GM10847 (cell line): ENCODE results near the gene SLC35F2.

Source experiments
- POLR2A ChIP-seq: IDR thresholded peaks from 2 replicates; pipeline ENCODE4 v1.6.1; 2011; ENCODE audit not compliant: insufficient read length; ENCODE audit errors: extremely low read depth

The SLC35F2 gene

DNA sequence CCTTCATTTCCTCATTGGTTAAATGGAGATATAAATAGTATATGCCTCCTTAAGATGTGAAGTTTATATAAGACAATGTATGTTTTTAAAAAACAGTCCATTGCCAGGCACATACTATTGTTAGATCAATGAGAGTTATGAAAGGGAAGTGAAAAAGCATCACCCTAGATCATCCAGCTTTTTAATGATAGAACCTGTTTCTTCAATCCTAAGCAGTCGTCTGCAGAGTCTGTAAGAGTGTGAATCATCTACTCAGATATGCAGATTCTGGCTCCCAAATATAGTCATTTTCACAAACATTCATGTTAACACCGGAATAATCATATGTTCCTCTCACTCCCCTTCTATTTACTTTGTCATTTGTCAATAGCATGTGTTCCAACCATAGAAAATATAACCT, 81.5 kb downstream of the SLC35F2 start:
- no peak for TF ChIP-seq POLR2A

- TF ChIP-seq POLR2A, result no peak
Measured at GRCh38 chr11:107776062-107776461, 82.5 kb downstream of the SLC35F2 start.

DNA sequence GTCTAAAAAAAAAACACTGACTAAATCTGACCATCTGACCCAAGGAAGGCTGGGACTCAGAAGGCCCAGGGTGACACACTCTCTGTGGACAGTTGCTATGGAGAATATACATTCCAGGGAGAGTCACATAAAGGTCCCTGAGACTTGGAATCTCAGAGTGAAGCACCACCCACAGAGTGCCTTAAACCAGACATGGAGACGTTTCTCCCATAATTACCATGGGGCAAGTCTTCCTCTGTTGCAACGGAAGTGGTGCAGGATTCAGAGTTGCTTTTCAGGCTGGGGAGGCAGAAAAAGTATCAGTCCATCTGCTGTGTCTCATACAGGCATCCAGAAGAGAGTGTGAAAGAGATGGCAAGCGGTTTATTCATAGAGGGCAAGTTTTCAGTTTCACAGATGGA, 88.0 kb downstream of the SLC35F2 start:
- TF ChIP-seq POLR2A, result no peak

GRCh38 chr11:107769189-107769588, 89.4 kb downstream of the SLC35F2 start:
- no peak for TF ChIP-seq POLR2A

DNA sequence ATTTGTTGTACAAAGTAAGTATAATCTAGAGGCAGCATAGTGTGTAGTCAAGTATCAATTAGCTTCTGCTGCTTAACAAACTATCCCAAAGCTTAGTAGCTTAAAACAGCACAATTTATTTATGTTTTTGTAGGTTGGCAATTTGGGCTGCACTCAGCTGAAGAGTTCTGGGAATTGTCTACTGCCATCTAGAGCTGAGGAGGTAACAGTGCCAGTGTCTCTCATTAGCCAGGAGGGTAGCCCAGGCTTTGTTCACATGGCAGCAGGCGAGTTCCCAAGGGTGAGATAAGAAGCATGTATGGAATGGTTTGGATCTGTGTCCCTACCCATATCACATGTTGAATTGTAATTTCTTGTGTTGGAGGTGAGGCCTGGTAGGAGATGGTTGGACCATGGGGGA, 100.9 kb downstream of the SLC35F2 start:
- no peak for TF ChIP-seq POLR2A

DNA sequence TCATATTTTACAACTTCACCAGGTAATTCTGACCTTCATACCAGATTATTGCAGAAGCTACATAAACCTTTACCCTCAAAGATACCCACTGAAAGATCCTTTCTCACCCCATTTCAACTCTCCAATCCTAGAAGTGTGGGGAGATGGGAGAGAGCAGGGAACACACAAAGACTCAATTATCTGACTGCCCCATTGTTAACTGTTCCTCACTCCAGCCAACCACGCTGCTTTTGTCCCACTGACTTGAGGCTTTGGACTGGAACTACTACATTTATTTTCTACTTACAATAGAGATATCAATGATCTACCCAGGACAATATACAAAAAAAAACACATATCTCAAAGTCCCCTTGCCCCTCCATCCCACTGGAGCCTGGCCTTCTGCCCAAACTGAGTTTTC, 102.0 kb downstream of the SLC35F2 start:
- TF ChIP-seq POLR2A, result no peak

GRCh38 chr11:107752949-107753822, 105.4 kb downstream of the SLC35F2 start:
- no peak for TF ChIP-seq POLR2A

DNA sequence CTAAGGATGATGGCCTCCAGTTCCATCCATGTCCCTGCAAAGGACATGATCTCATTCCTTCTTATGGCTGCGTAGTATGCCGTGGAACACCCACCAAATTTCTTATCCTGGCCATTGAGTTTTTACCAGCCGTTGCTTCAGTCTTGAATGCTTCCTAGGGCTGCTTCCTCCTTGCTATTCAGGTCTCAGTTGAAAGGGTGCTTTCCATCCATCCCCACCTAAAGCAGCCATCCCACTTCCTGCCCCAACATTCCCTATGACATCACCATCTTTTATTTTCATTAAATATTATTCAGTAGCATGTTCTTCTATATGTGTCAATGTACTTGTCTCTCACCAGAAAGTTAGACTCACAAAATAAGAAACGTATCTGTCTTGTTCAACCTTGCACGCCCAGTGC, 106.1 kb downstream of the SLC35F2 start:
- no peak for TF ChIP-seq POLR2A

DNA sequence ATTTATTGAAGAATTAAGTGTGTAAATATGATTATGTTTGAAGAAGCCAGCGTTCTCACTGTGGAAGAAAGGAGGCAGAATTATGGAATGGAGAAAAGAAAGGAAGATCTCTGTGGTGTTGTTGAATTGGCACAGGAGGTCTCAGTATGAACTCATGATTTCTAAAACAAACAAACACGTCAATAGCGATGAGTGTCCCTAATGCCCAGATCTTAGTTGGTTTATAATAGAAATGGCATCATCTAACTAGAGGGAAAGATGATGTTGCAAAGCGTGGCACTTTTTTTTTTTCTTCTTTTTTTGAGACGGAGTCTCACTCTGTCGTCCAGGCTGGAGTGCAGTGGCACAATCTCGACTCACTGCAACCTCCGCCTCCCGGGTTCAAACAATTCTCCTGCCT, 107.5 kb downstream of the SLC35F2 start:
- TF ChIP-seq POLR2A, result no peak

DNA sequence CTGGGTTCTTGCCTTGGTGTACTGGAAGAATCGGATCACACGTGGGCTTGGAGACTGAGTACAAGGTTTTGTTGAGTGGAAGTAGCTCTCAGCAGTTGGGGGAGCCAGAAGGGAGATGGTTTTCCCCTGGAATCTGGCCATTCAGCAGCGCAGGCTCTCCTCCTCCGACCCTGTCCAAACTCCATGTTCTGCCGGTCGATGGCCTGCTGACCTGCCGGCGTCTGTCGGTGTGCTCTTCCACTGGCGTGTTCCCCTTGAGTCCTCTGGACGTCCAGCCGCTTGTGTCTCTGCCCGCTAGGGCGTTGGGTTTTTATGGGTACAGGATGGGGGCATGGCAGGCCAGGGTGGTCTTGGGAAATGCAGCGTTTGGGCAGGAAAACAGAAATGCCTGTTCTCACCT, 108.3 kb downstream of the SLC35F2 start:
- TF ChIP-seq POLR2A, result no peak

DNA sequence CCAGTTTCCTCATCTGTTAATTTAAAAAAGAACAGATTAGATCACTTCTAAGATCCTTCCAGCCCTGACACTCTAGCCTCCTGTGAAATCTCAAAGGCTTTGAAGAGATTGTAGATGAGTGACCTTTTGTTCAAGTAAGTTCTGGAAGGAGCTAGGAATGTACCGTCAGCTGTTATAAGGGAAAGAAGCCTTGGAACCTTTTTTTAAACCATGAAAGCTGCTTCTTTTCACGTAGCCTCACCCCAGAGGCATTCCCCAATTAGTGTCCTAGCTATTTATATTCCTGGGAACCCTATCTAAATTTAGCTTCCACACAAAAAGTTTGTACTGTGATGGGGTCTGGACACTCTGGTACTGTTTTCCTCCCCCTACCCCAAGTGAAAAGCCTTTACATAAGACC, 111.0 kb downstream of the SLC35F2 start:
- TF ChIP-seq POLR2A, result no peak

- TF ChIP-seq POLR2A, result no peak
Measured at GRCh38 chr11:107744736-107745135, 113.9 kb downstream of the SLC35F2 start.

GRCh38 chr11:107743191-107743590, 115.4 kb downstream of the SLC35F2 start:
- no peak for TF ChIP-seq POLR2A

- no peak for TF ChIP-seq POLR2A
Measured at GRCh38 chr11:107741044-107741823, 117.4 kb downstream of the SLC35F2 start.
